G401.6 (cell line): ENCODE measurements around the gene TNS3.

Experiments
- FAIRE-seq: peaks from 2 replicates; lab custom pipeline; 2012; peaks lifted over from hg19 to GRCh38; lab: Jason Lieb, UNC

TNS3 gene

GRCh38 chr7:47300472-47301104 lies 281.3 kb downstream of the TNS3 start:
- no peak for FAIRE-seq

DNA sequence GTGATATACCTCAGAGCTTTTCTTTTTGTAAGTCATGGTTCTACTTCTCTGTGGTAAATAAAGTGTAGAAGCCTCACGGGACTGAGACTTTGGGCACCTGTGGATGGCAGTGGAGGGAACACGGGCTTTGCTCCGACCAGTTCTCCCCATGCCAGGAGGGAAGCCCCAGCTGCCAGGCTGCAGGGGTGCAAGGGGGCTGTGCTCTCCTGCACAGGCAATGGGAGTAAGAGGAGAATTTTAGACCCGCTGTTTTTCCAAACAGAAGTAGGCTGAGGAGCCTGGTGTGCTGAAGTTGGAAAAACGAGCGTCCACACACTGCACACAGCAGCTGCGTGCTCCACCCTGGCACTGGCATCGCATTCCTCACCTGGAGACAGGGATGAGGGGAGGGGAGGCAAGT lies 282.4 kb downstream of the TNS3 start:
- no peak for FAIRE-seq

- no peak for FAIRE-seq
Measured at GRCh38 chr7:47298636-47299035, 283.3 kb downstream of the TNS3 start.

- no peak for FAIRE-seq
Measured at GRCh38 chr7:47297120-47297519, 284.8 kb downstream of the TNS3 start.

DNA sequence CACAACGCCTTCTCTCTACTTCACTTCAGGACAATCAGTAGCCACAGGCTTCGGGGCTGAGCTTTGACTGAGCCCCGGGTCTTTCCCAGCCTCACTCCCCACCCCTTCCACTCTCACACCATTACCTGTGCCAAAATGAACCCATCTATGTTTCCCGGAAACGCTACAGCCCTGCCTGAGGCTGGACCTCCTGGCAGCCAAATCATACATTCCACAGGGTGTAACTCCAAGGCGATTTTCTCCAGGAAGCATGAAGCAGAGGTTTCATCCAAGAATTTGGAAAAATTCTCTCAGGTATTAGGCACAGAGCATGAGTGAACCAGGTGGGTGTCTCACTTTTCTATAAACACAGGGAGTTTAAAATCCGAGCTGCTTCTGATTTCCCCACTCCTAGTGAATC lies 286.3 kb downstream of the TNS3 start:
- FAIRE-seq: no peak

DNA sequence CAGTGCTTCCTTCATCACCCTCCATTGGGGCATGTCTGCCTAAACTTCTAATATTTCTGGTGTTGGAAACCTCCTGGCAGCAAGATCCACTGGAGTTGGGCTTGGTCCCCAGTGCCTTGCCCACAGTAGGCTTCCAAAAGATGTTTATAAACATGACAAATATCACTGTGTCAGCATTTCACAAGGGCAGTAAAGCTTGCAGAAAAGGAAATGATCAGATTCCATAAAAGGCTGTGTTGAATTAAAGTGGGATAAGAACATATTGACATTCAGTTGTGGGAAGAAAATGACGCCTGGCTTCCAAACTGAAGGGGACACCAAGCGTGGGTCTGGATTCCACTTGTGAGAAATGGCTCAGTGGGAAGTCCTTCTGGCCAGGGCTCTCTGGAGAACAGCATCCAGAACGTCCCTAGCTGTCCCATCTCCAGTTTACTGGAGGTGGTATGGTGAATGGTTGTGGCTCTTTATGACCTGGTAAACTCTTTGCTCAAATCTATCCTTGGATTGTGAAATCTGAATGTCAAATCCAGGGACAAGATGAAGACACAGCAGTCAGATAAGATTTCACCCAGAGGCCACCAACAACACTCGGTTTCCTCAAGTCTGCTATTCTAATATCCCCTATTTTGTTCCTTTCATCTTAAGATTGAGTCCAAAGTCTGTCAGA lies 287.2 kb downstream of the TNS3 start:
- FAIRE-seq: no peak

DNA sequence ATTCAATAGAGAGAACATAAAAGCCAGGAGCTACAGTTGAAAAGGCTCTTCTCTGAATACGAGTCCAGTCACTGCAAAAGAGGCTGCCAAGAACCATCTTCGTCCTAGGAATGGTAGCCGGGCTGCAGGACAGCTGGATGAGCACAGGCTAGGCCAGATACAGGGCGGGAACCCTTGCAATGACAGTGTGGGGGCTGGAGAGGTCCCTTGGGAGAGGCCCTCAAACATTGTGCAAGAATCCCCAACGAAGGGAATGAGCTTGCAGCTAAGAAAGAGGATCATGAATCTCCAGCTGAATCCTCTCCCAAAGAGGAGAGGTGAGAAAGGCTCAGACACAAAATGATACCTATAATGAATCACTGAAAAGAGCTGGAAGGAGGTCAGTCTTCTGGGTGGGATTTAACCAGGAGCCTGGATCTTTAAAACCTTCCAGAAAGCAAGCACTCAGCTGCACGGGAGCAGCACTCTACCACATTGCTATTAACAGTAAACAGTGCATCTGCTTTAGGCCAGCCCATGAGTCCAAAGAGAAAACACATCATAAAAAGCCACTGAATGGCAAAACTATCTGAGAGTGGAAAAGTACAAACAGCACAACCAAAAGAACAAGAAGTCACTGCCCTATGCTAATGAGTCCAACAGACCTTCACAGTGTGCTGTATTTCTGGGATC lies 287.9 kb downstream of the TNS3 start:
- no peak for FAIRE-seq

DNA sequence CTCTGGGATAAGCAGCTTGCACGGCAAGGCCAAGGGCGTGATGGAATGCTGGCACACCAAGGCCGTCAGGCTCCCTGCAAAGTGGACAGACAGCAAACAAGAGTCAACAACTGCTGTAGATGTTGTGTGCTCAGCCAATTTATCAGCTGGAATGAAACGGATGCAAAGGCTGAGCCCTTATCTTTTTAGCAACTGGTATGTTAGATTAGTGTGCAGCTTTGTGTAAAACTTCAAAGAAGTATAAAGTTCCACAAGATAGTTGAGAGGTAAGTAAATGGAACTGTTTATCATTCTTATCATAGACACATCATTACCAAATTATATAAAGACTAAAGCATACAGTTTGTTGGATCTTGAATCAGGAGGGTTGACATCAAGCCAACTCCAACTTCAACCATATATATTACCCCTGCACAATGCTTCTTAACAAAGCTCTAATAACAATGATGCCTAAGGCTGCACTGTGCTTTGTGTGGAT lies 289.0 kb downstream of the TNS3 start:
- FAIRE-seq: no peak

DNA sequence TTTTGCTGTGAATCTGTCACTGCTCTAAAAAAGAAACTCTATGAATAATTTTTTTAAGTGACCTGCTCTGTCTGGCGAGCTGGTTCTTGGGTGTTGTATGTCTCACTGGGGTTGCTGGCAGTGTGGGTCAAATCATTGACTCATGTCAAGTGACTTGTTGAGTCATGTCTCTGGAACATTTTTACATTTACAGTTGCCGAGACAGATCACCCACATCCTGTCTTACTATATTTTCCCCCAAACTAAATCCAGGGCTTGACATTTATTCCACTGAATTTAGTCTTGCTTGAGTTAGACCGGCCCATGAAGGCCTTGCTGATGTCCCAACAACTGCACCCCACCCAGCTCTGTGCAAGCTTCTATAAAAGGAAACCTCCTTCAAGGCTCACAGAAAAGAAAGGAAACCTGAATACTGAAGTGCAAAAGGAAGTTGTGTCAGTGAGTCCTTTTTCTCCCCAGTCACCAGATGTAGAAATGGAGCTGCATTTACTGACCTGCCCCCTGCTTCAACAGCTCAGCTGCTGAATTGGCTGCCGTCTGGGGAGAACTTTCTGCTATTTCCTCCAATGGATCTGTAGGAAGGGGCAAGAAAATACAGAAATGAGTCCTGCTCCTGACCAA lies 290.3 kb downstream of the TNS3 start:
- no peak for FAIRE-seq

GRCh38 chr7:47290867-47291266 lies 291.0 kb downstream of the TNS3 start:
- FAIRE-seq: no peak

DNA sequence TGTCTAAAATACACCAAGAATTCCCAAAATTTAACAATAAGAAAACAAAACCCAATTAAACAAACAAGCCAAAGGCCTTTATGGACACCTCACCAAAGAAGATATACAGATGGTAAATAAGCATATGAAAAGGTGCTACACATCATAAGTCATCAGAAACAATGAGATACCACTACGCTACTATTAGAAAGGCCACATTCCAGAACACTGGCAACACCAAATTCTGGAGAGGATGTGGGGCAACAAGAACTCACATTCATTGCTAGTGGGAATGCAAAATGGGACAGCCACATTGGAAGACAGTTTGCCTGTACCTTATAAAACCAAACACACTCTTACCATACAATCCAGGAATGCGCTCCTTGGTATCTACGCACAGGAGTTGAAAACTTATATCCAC lies 291.4 kb downstream of the TNS3 start:
- no peak for FAIRE-seq

DNA sequence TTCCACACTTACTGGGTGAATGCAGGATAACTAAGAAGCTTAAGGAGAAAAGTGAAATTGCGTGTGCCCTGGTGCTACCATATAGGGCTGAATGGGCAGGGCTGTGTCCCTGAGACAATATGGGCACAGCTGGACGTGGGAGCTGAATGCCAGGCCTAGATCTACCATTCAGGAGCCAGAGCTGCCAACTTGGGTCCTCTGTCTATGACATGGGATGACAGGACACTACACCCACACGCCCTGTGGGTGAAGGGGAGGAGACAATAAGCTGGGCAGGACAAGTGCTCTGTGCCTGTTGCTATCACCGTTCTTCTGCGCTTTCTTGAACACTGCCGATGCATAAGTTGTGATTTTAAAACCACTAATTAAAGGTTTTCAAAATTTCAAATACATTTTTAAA lies 293.9 kb downstream of the TNS3 start:
- no peak for FAIRE-seq

DNA sequence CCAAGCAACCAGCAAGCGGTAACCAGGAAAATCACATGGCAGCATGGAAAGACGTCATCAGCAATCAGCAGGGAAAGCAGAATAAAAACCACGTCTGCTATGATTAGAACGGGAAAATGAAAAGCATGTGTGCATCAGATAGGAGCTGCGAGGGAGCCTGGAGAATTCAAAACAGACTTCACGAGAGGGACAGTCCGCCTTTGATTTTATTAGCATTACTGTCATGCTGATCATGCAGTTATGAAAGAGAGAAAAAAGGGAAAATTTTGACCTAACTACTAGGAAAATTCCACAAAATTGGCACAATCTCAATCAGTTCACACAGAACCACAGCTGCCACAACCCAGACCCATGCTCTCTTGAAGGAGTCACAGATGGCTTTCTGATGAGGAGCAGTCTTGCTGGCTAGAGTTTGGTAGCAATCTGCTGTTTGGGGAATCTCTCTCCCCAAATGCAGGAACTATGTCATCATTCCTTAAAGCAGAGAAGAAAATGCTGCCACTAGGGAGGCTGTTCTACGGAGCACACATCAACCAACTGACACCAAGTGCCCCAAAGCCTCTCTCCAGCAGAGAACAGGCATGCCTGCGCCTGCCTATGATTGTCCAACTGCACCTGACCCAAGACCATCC lies 295.9 kb downstream of the TNS3 start:
- no peak for FAIRE-seq

GRCh38 chr7:47284691-47285635 lies 296.9 kb downstream of the TNS3 start:
- no peak for FAIRE-seq

- no peak for FAIRE-seq
Measured at GRCh38 chr7:47283497-47284131, 298.3 kb downstream of the TNS3 start.

GRCh38 chr7:47282790-47283496 lies 299.0 kb downstream of the TNS3 start:
- FAIRE-seq: no peak

DNA sequence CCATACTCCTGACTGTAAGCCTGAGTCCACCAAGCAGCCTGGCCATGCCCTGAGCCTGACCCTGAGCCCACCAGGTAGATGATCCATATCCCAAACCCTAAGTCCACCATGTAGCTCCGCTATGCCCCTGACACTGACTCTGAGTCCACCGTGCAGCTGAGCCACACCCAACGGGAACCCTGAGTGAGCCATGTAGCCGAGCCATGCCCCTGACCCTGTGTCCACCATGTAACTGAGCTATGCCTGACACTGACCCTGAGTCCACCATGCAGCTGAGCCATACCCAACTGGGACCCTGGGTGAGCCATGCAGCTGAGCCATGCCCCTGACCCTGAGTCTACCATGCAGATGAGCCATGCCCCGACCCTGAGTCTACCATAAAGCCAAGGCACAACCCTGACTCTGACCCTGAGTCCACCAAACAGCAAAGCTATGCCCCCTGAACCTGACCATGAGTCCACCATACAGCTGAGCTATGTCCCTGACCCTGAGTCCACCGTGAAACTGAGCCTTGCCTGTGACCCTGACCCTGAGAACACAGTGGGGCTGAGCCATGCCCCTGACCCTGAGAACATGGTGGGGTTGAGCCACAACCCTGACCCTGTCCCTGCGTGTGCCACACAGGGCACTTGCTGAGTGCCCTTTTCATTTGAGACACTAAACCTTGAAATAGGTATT lies 299.8 kb downstream of the TNS3 start:
- FAIRE-seq: no peak

- FAIRE-seq: no peak
Measured at GRCh38 chr7:47281161-47281560, 300.8 kb downstream of the TNS3 start.

DNA sequence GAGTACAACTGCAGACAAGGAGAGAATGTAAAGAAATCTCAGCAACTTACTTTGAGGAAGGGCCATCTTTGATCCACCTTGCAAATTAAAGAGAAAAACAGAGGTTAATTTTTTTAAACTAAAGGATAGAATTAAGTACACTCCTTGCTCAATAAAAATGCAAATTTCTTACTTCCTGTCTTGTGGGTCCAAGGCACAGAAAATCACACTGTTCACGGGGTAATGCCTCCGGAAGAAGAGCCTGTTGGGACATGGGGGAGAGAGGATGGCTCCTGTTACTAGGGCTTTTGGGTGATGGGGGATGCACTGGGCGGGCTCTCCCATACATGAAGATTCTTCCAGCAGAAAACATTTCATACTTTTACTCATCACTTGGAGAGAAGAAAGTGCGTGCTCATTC lies 301.8 kb downstream of the TNS3 start:
- FAIRE-seq: no peak

DNA sequence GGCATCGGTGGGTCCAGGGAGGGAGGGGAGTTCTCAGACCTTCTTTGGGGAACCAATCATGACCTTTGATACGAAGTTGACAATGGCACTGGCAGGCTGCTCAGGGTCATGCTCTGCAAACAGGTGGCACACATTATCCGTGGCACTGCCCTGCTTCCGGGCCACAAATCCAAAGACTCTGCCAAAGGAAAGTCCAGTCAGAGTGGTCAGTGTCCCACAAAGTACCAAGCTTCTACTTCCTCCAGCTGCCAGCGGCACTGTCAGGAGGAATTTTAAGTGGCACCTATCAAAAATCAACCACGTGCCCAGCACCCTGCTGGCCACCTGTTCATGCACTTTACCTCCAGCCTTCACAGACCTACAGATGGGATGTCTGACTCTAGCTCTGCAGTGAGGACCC lies 303.9 kb downstream of the TNS3 start:
- FAIRE-seq: no peak
